ENCODE results near the gene CLTCL1. TPM values are rescaled to one million over a fixed set of nuclear protein-coding genes. Genes with fewer than 3 reads are reported as not detected.
A peak's percentile ranks its signal among the peaks of the same experiment; 100 is the strongest.
"Not testable (repeated sequence)": the region's sequence is repeated elsewhere in the genome, so short reads cannot be mapped to it uniquely, and the experiment has no call there.

The CLTCL1 gene
- total RNA-seq, 4 donors from 2014 or later, result 4.8 to 8.9 (median 6.0) TPM

DNA sequence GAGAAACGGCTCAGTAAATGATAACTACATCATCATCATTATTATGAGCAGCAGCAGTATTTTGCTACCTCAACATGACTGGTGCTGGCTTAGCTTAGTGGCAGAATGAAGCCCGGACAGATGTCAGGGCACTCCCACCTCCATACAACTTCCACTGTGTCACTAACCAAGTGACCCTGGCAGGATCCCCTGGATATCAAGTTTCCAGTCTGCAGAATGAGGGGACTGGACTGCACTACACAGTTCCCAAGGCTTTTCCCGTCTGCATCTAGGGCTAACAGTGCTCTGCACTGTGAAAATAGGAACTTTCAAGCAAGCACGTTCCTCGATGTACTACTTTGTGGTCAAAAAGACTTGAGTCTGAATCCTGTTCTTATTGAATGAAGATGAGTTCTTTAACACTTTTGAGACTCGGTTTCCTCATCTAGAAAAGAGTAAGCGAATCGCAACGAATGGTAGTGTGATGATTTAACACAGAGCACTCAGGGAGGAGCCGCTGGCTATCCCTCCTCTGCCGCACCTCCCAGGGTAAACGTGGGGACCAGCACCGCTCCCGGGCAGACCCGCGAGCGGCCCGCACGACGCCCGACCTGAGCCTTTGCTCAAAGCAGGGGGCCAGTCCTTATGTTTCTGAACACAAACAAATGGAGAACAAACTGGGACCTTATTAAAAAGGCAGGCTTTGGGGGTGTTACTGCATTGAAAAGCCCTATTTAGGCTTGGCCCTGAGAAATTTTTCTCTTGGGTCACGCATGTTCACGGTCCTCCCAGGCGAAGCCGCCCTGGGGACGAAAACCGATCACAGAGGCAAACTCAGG is 910 bp downstream of the CLTCL1 start:
- no peak for TF ChIP-seq POLR2AphosphoS5 (IDR thresholded peaks at IDR 0.05)
- TF ChIP-seq POLR2A (IDR thresholded peaks at IDR 0.05; ENCODE audit: low read depth), result peak; percentile 32
- intact Hi-C loops (cut with DNase I), result no loop called here
- Histone ChIP-seq H3K27ac (replicated peaks in 1 of 4) (peak overlapping the region; percentile 80 to 85 (median 84)), H3K4me1 (peaks cover 25 to 44% (median 33%) of the 10 kb centered on the region in 4 donors), H3K9me3 (no peaks in the 10 kb centered on the region), H3K4me3 (peak overlapping the region; percentile 81 to 99 (median 96)), H3K36me3 (no peaks in the 10 kb centered on the region), H3K27me3 (no peaks in the 10 kb centered on the region)
- peak; percentile 57 for DNase-seq (ENCODE audit: extremely low spot score)
- 20% methylated on average over 27 of the region's 27 CpGs for WGBS

- H3K36me3 ChIP-seq, result no peaks in the 10 kb centered on the region
- WGBS, result 83% methylated on average over 5 of the region's 5 CpGs
- H3K4me3 ChIP-seq, result no peak overlapping the region
- peaks cover 35 to 54% (median 43%) of the 10 kb centered on the region in 4 donors for H3K4me1 ChIP-seq
- H3K9me3 ChIP-seq, result no peaks in the 10 kb centered on the region
- intact Hi-C loops (cut with DNase I), result no loop called here
- TF ChIP-seq CTCF (IDR thresholded peaks at IDR 0.05) (no peak), EP300 (IDR thresholded peaks at IDR 0.05) (no peak), POLR2AphosphoS5 (IDR thresholded peaks at IDR 0.05) (no peak), POLR2A (IDR thresholded peaks at IDR 0.05; ENCODE audit: low read depth) (no peak)
- H3K27me3 ChIP-seq, result no peaks in the 10 kb centered on the region
- no peak overlapping the region for H3K27ac ChIP-seq (replicated peaks in 1 of 4)
- DNase-seq (ENCODE audit: extremely low spot score), result peak; percentile 70
Measured at GRCh38 chr22:19289475-19290161, 1.9 kb downstream of the CLTCL1 start.

DNA sequence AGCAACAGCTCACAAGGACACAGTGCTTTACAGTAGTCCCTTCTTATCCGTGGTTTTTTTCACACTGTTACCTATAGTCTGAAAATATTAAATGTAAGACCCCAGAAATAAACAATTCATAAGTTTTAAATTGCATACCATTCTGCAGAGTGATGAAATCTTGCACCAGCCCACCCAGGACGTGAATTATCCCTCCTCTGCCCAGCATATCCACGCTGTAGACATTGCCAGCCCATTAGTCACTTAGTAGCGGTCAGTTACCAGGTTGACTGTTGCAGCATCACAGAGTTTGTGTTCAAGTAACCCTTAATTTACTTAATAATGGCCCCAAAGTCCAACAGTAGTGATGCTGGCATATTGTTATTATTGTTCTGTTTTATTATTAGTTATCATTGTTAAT is 3.6 kb downstream of the CLTCL1 start:
- Histone ChIP-seq H3K4me1 (peaks cover 36 to 60% (median 44%) of the 10 kb centered on the region in 4 donors), H3K36me3 (no peaks in the 10 kb centered on the region), H3K9me3 (no peaks in the 10 kb centered on the region), H3K4me3 (no peak overlapping the region), H3K27ac (replicated peaks in 1 of 4) (no peak overlapping the region), H3K27me3 (no peaks in the 10 kb centered on the region)
- DNase-seq (ENCODE audit: extremely low spot score), result peak; percentile 55
- TF ChIP-seq POLR2AphosphoS5 (IDR thresholded peaks at IDR 0.05) (no peak), POLR2A (IDR thresholded peaks at IDR 0.05; ENCODE audit: low read depth) (no peak), EP300 (IDR thresholded peaks at IDR 0.05) (no peak), CTCF (IDR thresholded peaks at IDR 0.05) (no peak)
- intact Hi-C loops (cut with DNase I), result no loop called here
- 69% methylated on average over 4 of the region's 4 CpGs for WGBS

DNA sequence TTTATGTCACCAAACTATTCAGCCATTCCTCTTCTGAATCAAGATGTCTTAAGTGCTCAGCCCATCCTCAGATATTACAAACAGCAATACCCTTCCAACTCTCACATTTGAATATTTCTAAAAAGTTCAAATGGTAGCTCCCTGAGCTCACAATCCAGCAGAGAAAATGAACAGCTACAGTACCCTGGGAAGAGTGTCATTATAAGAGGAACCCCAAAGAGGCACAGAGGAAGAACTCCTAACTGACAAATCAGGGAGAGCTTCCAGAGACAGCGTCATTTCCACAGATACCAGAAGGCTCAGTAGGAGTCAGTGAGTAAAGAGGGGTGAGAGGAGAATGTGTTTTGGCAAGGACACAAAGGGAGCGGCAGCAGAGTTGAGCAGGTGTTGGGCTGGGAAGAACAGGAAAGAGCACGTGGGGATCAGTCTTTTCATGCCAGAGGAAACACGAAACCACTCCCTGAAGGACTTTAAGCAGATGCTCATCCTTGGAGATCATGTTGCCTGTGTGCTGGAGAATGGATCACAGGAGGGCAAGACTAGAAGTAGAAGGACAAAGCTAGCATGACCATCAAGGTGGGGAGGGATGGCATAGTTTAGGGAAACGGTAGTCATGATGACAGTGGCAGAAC is 4.3 kb downstream of the CLTCL1 start:
- no peaks in the 10 kb centered on the region for H3K9me3 ChIP-seq
- no peaks in the 10 kb centered on the region for H3K36me3 ChIP-seq
- intact Hi-C loops (cut with DNase I), result no loop called here
- whole genome bisulfite sequencing, result 54% methylated on average over 5 of the region's 5 CpGs
- TF ChIP-seq POLR2A (IDR thresholded peaks at IDR 0.05; ENCODE audit: low read depth), result no peak
- TF ChIP-seq CTCF (IDR thresholded peaks at IDR 0.05), result no peak
- TF ChIP-seq POLR2AphosphoS5 (IDR thresholded peaks at IDR 0.05), result no peak
- no peak for TF ChIP-seq EP300 (IDR thresholded peaks at IDR 0.05)
- DNase-seq (ENCODE audit: extremely low spot score), result peak; percentile 81
- no peak overlapping the region for H3K27ac ChIP-seq (replicated peaks in 1 of 4)
- no peak overlapping the region for H3K4me3 ChIP-seq
- peaks cover 30 to 53% (median 39%) of the 10 kb centered on the region in 4 donors for H3K4me1 ChIP-seq
- no peaks in the 10 kb centered on the region for H3K27me3 ChIP-seq

DNA sequence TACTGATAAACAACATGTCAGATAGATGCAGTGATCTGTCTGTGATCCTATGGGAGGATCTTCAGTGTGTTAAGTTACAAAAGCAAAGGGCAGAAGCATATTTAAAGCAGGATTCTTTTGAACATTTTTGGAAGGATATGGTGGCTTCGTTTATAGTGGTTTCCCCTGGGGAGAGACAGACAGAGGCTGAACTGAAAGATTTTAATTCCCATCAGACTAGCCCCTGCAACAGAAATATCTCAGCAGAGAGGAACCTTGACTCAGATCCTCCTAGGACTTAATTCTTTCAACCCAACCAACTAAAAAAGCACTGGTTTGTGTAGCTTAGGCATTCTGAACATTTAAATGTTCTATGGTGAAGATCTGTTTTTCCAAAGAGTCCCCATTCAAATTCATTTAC is 5.7 kb downstream of the CLTCL1 start:
- Histone ChIP-seq H3K4me1 (peaks cover 27 to 47% (median 34%) of the 10 kb centered on the region in 4 donors), H3K27me3 (no peaks in the 10 kb centered on the region), H3K27ac (replicated peaks in 1 of 4) (peak overlapping the region; percentile 42 to 53 (median 52)), H3K9me3 (no peaks in the 10 kb centered on the region), H3K36me3 (no peaks in the 10 kb centered on the region), H3K4me3 (no peak overlapping the region)
- intact Hi-C loops (cut with DNase I), result no loop called here
- WGBS, result 21% methylated on average over 1 of the region's 1 CpG
- DNase-seq (ENCODE audit: extremely low spot score), result no peak
- TF ChIP-seq POLR2AphosphoS5 (IDR thresholded peaks at IDR 0.05) (no peak), EP300 (IDR thresholded peaks at IDR 0.05) (no peak), CTCF (IDR thresholded peaks at IDR 0.05) (no peak), POLR2A (IDR thresholded peaks at IDR 0.05; ENCODE audit: low read depth) (no peak)

- peak; percentile 37 for DNase-seq (ENCODE audit: extremely low spot score)
- intact Hi-C loops (cut with DNase I); H3K36me3 ChIP-seq; H3K9me3 ChIP-seq; H3K27ac ChIP-seq (replicated peaks in 1 of 4); H3K27me3 ChIP-seq; H3K4me3 ChIP-seq: not testable (repeated sequence)
- H3K4me1 ChIP-seq, result peaks cover 0 to 12% (median 5%) of the 10 kb centered on the region in 4 donors
- whole genome bisulfite sequencing, result 96% methylated on average over 10 of the region's 10 CpGs
Measured at GRCh38 chr22:19279143-19279542, 12.4 kb downstream of the CLTCL1 start.
